Measurements from ENCODE around the gene MPHOSPH6.

GRCh38 chr16:82197540-82198240 is 27.7 kb upstream of the MPHOSPH6 start:
- no peak for TF ChIP-seq CTCF (IDR thresholded peaks at IDR 0.05; ENCODE audit: control extremely low read depth in 1 of 3, insufficient read depth in 1 of 3, low read depth in 1 of 3, low read length in 3 of 3)
- no peak for TF ChIP-seq NRF1 (IDR thresholded peaks at IDR 0.05; ENCODE audit: low read depth, low read length)
- no peak for TF ChIP-seq POLR2A (IDR thresholded peaks at IDR 0.05; ENCODE audit: control extremely low read depth in 1 of 2, low read depth in 2 of 2, low read length in 2 of 2)
- TF ChIP-seq, protein P1, sequence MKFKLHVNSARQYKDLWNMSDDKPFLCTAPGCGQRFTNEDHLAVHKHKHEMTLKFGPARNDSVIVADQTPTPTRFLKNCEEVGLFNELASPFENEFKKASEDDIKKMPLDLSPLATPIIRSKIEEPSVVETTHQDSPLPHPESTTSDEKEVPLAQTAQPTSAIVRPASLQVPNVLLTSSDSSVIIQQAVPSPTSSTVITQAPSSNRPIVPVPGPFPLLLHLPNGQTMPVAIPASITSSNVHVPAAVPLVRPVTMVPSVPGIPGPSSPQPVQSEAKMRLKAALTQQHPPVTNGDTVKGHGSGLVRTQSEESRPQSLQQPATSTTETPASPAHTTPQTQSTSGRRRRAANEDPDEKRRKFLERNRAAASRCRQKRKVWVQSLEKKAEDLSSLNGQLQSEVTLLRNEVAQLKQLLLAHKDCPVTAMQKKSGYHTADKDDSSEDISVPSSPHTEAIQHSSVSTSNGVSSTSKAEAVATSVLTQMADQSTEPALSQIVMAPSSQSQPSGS (IDR thresholded peaks at IDR 0.05; ENCODE audit: low read length): no peak
- TF ChIP-seq ZNF274 (IDR thresholded peaks at IDR 0.05; ENCODE audit: borderline replicate concordance, extremely low read depth, low read length): no peak
- no peak for TF ChIP-seq EZH2 (IDR thresholded peaks at IDR 0.05; ENCODE audit: low read depth, low read length, severe bottlenecking)
- no peak for TF ChIP-seq TCF12 (IDR thresholded peaks at IDR 0.05; ENCODE audit: low read depth, low read length)
- TF ChIP-seq CEBPB (IDR thresholded peaks at IDR 0.05; ENCODE audit: low read depth, low read length): no peak
- no peak for TF ChIP-seq GABPA (IDR thresholded peaks at IDR 0.05; ENCODE audit: borderline replicate concordance, insufficient read depth, low read length)
- TF ChIP-seq BRCA1 (IDR thresholded peaks at IDR 0.05; ENCODE audit: low read depth, low read length): no peak
- no peak for TF ChIP-seq CHD2 (IDR thresholded peaks at IDR 0.05; ENCODE audit: low read length)
- no peak for TF ChIP-seq YY1 (IDR thresholded peaks at IDR 0.05; ENCODE audit: low read depth, low read length)

All from H1 (cell line).